Panc1 (cell line): Measurements from ENCODE around the gene MGAT5B. TPM values are rescaled to one million over a fixed set of nuclear protein-coding genes. Genes with fewer than 3 reads are reported as not detected.
"Not testable (repeated sequence)": the region's sequence is repeated elsewhere in the genome, so short reads cannot be mapped to it uniquely, and the experiment has no call there.

Experiments used
- ATAC-seq: fragments of 200-7000 bp; cut with Tn5 transposase; 2 replicates; pipeline ENCODE4 v1.9.1; 2020; ENCODE audit warnings: mild to moderate bottlenecking, moderate library complexity
- BruUV-seq: library from RNA; stranded (reverse); fragments of 400-500 nt; replicated peaks from 2 replicates; lab custom pipeline; 2021; lab: Mats Ljungman, UMichigan
- CTCF ChIA-PET: fragments of 300-600 bp; sonication (Branson Sonifier 250); formaldehyde crosslinking; loops from one replicate; lab custom pipeline; 2022; ENCODE audit warnings: antibody characterized with exemption; lab: Charles Lee
- POLR2A ChIA-PET: fragments of 300-600 bp; sonication (Branson Sonifier 250); formaldehyde crosslinking; loops from one replicate; lab custom pipeline; 2022; ENCODE audit warnings: antibody characterized with exemption; lab: Charles Lee
- DNase-seq: peaks from one replicate; pipeline ENCODE4 v3.0.0-alpha.2; 2010; ENCODE audit warnings: low read depth, low spot score
- H3K27ac ChIP-seq: 2 replicates; pipeline ENCODE4 v1.5.1; 2011; ENCODE audit warnings: mild to moderate bottlenecking, low read length, inconsistent platforms
- H3K27me3 ChIP-seq: fragments of 200-500 bp; sonication (Bioruptor generic); 2 replicates; pipeline ENCODE4 v1.6.0; 2014; ENCODE audit warnings: low read length, inconsistent platforms; ENCODE audit not compliant: control insufficient read depth, insufficient read depth
- H3K36me3 ChIP-seq: fragments of 200-500 bp; sonication (Bioruptor generic); 2 replicates; pipeline ENCODE4 v1.5.1; 2014; ENCODE audit warnings: inconsistent platforms, mild to moderate bottlenecking, low read length, moderate library complexity; ENCODE audit not compliant: control insufficient read depth, insufficient read depth
- H3K4me1 ChIP-seq: 2 replicates; pipeline ENCODE4 v1.5.1; 2011; ENCODE audit warnings: inconsistent platforms, mild to moderate bottlenecking, low read length, moderate library complexity; ENCODE audit not compliant: control insufficient read depth, insufficient read depth
- H3K4me3 ChIP-seq, 2 experiments: 2 replicates each; pipeline ENCODE4 v1.5.1; 2011 to 2012; ENCODE audit warnings: low read depth in 2 of 2, low read length in 2 of 2, mild to moderate bottlenecking in 2 of 2, inconsistent platforms in 1 of 2, moderate library complexity in 1 of 2
- H3K9me3 ChIP-seq: fragments of 200-500 bp; sonication (Bioruptor generic); 2 replicates; pipeline ENCODE4 v1.5.1; 2014; ENCODE audit warnings: low read depth, mild to moderate bottlenecking, inconsistent platforms, low read length, moderate library complexity; ENCODE audit not compliant: control insufficient read depth, insufficient read depth
- POLR2AphosphoS5 ChIP-seq: IDR thresholded peaks from 2 replicates; pipeline ENCODE4 v1.6.1; 2012; ENCODE audit warnings: mild to moderate bottlenecking, low read depth, low read length, moderate library complexity
- REST ChIP-seq, 2 experiments: IDR thresholded peaks; 2 replicates each; pipeline ENCODE4 v1.6.1; 2011 to 2012; ENCODE audit warnings: low read depth in 2 of 2, control low read depth in 1 of 2, low read length in 1 of 2, mild to moderate bottlenecking in 1 of 2, moderate library complexity in 1 of 2; ENCODE audit not compliant: insufficient read depth in 1 of 2
- SIN3A ChIP-seq: IDR thresholded peaks from 2 replicates; pipeline ENCODE4 v1.6.1; 2012; ENCODE audit warnings: low read depth, mild to moderate bottlenecking, low read length, moderate library complexity, borderline replicate concordance; ENCODE audit not compliant: insufficient read depth
- TCF7L2 ChIP-seq: IDR thresholded peaks from 2 replicates; pipeline ENCODE4 v1.6.1; 2011; ENCODE audit warnings: mild to moderate bottlenecking, low read depth, low read length, inconsistent platforms
- in situ Hi-C: cut with HindIII; loops from 2 replicates; pipeline ENCODE4 v1.10.0; 2016; ENCODE audit warnings: low sequenced_read_pairs, low pct_unique_long_range_greater_than_20kb
- intact Hi-C: fragments of 100-400 bp; cut with micrococcal nuclease; formaldehyde crosslinking; loops from one replicate; pipeline ENCODE4 v1.10.0; 2022; ENCODE audit not compliant: unreplicated experiment
- total RNA-seq: library from RNA; stranded (reverse); gene quantifications from one replicate; pipeline ENCODE4 v1.2.1, GENCODE V29; 2021; ENCODE audit not compliant: unreplicated experiment
- TF ChIP-seq, protein P1 (sequence below): fragments of 450-650 bp; IDR thresholded peaks from 2 replicates; pipeline ENCODE4 v1.5.1; 2017; ENCODE audit warnings: mild to moderate bottlenecking

The MGAT5B gene
- total RNA-seq, 1 experiment from 2014 or later: 34.9 TPM

DNA sequence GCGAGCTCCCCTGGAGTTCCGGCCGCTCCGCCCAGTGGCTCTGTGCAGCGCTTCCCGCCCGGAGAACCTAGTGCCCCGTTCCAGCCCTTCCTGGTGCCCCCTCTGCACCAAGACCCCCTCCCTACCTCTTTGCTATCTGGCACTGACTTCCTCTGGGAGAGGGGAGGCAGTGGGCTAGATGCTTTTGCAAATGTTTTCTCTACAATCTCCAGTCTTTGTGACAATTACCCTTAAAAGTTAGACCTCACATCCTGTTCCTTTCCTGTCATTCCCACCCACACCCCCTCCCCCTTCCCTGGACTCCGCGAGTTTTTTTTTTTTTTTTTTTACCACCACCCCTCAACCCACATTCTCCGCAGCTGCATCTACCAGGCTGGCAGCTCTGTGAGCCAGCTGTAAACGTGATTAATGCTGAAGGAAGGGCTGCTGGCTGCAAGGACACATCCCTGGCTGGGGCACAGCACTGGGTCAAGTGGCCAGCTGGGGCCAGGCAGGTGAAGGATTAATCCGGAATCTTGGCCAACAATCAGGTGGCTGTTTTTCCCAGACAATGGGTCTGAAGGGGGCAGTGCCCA is 101.5 kb downstream of the MGAT5B start:
- POLR2A ChIA-PET: interaction anchor here (0.5 to 0.8 kb wide), 4 partner anchors 15 to 121 kb away, joined by 4 to 11 read pairs (median 6); no protein-coding TSS in a partner anchor
- TF ChIP-seq POLR2AphosphoS5 (no peak), REST (IDR thresholded peaks at IDR 0.05; ENCODE audit: insufficient read depth in 1 of 2, low read depth in 2 of 2, low read length in 1 of 2) (no peak), TCF7L2 (no peak), SIN3A (no peak)
- TF ChIP-seq, protein P1, sequence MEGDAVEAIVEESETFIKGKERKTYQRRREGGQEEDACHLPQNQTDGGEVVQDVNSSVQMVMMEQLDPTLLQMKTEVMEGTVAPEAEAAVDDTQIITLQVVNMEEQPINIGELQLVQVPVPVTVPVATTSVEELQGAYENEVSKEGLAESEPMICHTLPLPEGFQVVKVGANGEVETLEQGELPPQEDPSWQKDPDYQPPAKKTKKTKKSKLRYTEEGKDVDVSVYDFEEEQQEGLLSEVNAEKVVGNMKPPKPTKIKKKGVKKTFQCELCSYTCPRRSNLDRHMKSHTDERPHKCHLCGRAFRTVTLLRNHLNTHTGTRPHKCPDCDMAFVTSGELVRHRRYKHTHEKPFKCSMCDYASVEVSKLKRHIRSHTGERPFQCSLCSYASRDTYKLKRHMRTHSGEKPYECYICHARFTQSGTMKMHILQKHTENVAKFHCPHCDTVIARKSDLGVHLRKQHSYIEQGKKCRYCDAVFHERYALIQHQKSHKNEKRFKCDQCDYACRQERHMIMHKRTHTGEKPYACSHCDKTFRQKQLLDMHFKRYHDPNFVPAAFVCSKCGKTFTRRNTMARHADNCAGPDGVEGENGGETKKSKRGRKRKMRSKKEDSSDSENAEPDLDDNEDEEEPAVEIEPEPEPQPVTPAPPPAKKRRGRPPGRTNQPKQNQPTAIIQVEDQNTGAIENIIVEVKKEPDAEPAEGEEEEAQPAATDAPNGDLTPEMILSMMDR: no peak
- intact Hi-C loops: no loop called here
- DNase-seq (no peak), ATAC-seq (peak; percentile 80)
- H3K9me3 ChIP-seq: no peaks in the 10 kb centered on the region
- H3K36me3 ChIP-seq: no peaks in the 10 kb centered on the region
- BruUV-seq: no TSS peak
- no peak overlapping the region for H3K27ac ChIP-seq
- H3K4me1 ChIP-seq: peaks cover 10% of the 10 kb centered on the region
- in situ Hi-C loops: no loop called here
- CTCF ChIA-PET: interaction anchor here (0.6 to 1.1 kb wide), 4 partner anchors 72 to 102 kb away, joined by 3 to 19 read pairs (median 6); no protein-coding TSS in a partner anchor
- peak overlapping the region; percentile 32 to 55 for H3K4me3 ChIP-seq
- H3K27me3 ChIP-seq: no peaks in the 10 kb centered on the region; the same call in 1 of the 2 replicates

DNA sequence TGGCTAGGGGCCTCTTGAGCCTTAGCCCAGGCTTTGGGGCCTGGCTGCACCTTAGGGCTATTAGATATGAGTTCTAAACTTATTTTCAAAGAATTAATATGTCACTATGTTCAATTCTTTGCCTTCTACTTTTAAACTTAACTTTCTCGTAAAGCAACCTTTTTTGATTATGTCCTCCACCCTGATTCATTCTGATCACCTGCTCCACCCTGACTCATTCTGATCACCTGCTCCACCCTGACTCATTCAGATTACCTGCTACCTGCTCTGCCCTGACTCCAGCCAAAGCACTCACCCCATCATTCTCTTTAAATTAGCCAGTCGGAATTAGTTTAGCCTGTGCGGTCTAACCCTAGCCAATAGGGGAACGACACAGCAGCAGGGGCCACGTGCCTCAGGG is 102.0 kb downstream of the MGAT5B start:
- H3K36me3 ChIP-seq, ATAC-seq, H3K27me3 ChIP-seq, H3K9me3 ChIP-seq, H3K4me1 ChIP-seq, intact Hi-C loops, in situ Hi-C loops, DNase-seq, BruUV-seq, H3K4me3 ChIP-seq, H3K27ac ChIP-seq: not testable (repeated sequence)
- ChIA-PET POLR2A (interaction anchor here (0.6 kb wide), 1 partner anchor 64 kb away, joined by 7 read pairs; no protein-coding TSS in a partner anchor), CTCF (interaction anchor here (0.7 kb wide), 1 partner anchor 98 kb away, joined by 8 read pairs; no protein-coding TSS in a partner anchor)

GRCh38 chr17:76972046-76972641 is 103.9 kb downstream of the MGAT5B start:
- Histone ChIP-seq H3K36me3 (no peaks in the 10 kb centered on the region), H3K9me3 (no peaks in the 10 kb centered on the region; the same call in 1 of the 2 replicates), H3K4me3 (no peak overlapping the region), H3K4me1 (peaks cover 10% of the 10 kb centered on the region), H3K27me3 (no peaks in the 10 kb centered on the region), H3K27ac (no peak overlapping the region)
- in situ Hi-C loops (no loop called here), intact Hi-C loops (no loop called here)
- CTCF ChIA-PET: no interaction called here
- DNase-seq (no peak), ATAC-seq (no peak)
- POLR2A ChIA-PET: no interaction called here
- TF ChIP-seq REST (IDR thresholded peaks at IDR 0.05; ENCODE audit: insufficient read depth in 1 of 2, low read depth in 2 of 2, low read length in 1 of 2) (no peak), TCF7L2 (no peak), POLR2AphosphoS5 (no peak)
- TF ChIP-seq, protein P1: no peak
- BruUV-seq: no TSS peak
